HCT116 (cell line): ENCODE measurements around the gene CEACAM3. TPM values are rescaled to one million over a fixed set of nuclear protein-coding genes. Genes with fewer than 3 reads are reported as not detected.

Experiments used
- ATAC-seq: fragments of 200-7000 bp; cut with Tn5 transposase; 2 replicates; pipeline ENCODE4 v1.9.1; 2020; ENCODE audit warnings: mild to moderate bottlenecking, moderate library complexity
- BruUV-seq: library from RNA; stranded (reverse); fragments of 400-500 nt; replicated peaks from 2 replicates; lab custom pipeline; 2021; lab: Mats Ljungman, UMichigan
- CTCF ChIA-PET: fragments of 300-600 bp; sonication (Branson Sonifier 250); formaldehyde crosslinking; loops from one replicate; lab custom pipeline; 2021; ENCODE audit warnings: antibody characterized with exemption; lab: Charles Lee
- POLR2A ChIA-PET: fragments of 300-600, 350-600 bp; sonication (Branson Sonifier 250); formaldehyde crosslinking; loops from one replicate; lab custom pipeline; 2021; ENCODE audit warnings: antibody characterized with exemption; lab: Charles Lee
- RAD21 ChIA-PET, 2 experiments: fragments of 300-600 bp; sonication (Branson Sonifier 250); formaldehyde crosslinking; loops; one replicate each; lab custom pipeline; 2023; ENCODE audit warnings: low total read pairs in 2 of 2; ENCODE audit not compliant: uncharacterized antibody in 2 of 2, unreplicated experiment in 2 of 2, low non-redundant PET in 1 of 2; lab: Charles Lee
- DNase-seq: peaks from one replicate; pipeline ENCODE4 v3.0.0-alpha.2; 2010; ENCODE audit warnings: low read depth, low spot score
- H2AFZ ChIP-seq: fragments of 200-600 bp; shearing (Covaris generic), sonication (generic); 2 replicates; pipeline ENCODE4 v1.6.1; 2017; ENCODE audit warnings: low read depth, mixed run types, mixed read lengths, antibody characterized with exemption, low read length; ENCODE audit not compliant: poor library complexity, severe bottlenecking
- H3K27ac ChIP-seq: 2 replicates; pipeline ENCODE4 v1.5.1; 2012; ENCODE audit warnings: low read depth, low read length
- H3K27me3 ChIP-seq: fragments of 200-600 bp; sonication (generic); 2 replicates; pipeline ENCODE4 v1.6.1; 2016; ENCODE audit warnings: mixed run types, low read length, mixed read lengths; ENCODE audit not compliant: insufficient read depth
- H3K36me3 ChIP-seq, 2 experiments: fragments of 200-500 bp in 1 of 2; fragments of 200-600 bp in 1 of 2; sonication (Bioruptor generic) in 1 of 2; sonication (generic) in 1 of 2; 2 replicates each; pipeline versions ENCODE4 v1.5.1 to v1.6.1; 2014 to 2016; ENCODE audit warnings: low read length in 2 of 2, inconsistent platforms in 1 of 2, mixed read lengths in 1 of 2, mixed run types in 1 of 2; ENCODE audit not compliant: insufficient read depth in 2 of 2, control insufficient read depth in 1 of 2
- H3K4me1 ChIP-seq, 2 experiments: fragments of 200-600 bp in 1 of 2; sonication (generic) in 1 of 2; 2 replicates each; pipeline versions ENCODE4 v1.5.1 to v1.6.1; 2012 to 2017; ENCODE audit warnings: low read length in 2 of 2, inconsistent platforms in 1 of 2, mild to moderate bottlenecking in 1 of 2, mixed read lengths in 1 of 2, mixed run types in 1 of 2, moderate library complexity in 1 of 2; ENCODE audit not compliant: insufficient read depth in 2 of 2, control insufficient read depth in 1 of 2
- H3K4me2 ChIP-seq: fragments of 200-600 bp; sonication (generic); 2 replicates; pipeline ENCODE4 v1.6.1; 2017; ENCODE audit warnings: mixed run types, low read length, mixed read lengths
- H3K4me3 ChIP-seq, 2 experiments: fragments of 200-600 bp in 1 of 2; sonication (generic) in 1 of 2; replicated peaks in 1 of 2; 2 replicates each; pipeline ENCODE4 v1.5.1; 2011 to 2016; ENCODE audit warnings: low read length in 2 of 2, control low read depth in 1 of 2, low read depth in 1 of 2, mild to moderate bottlenecking in 1 of 2, mixed read lengths in 1 of 2, mixed run types in 1 of 2
- H3K79me2 ChIP-seq: fragments of 200-600 bp; sonication (generic); 2 replicates; pipeline ENCODE4 v1.6.1; 2017; ENCODE audit warnings: mild to moderate bottlenecking, mixed run types, low read length, moderate library complexity, mixed read lengths; ENCODE audit not compliant: insufficient read depth
- H3K9ac ChIP-seq: fragments of 200-600 bp; sonication (generic); 2 replicates; pipeline ENCODE4 v1.6.1; 2016; ENCODE audit warnings: low read length, mixed read lengths
- H3K9me2 ChIP-seq: fragments of 200-600 bp; sonication (generic), shearing (Covaris generic); 2 replicates; pipeline ENCODE4 v1.6.1; 2017; ENCODE audit warnings: mixed run types, mild to moderate bottlenecking, moderate library complexity; ENCODE audit not compliant: insufficient read depth
- H3K9me3 ChIP-seq, 2 experiments: fragments of 200-500 bp in 1 of 2; fragments of 200-600 bp in 1 of 2; sonication (Bioruptor generic) in 1 of 2; sonication (generic) in 1 of 2; 2 replicates each; pipeline ENCODE4 v1.6.1; 2014 to 2017; ENCODE audit warnings: low read length in 2 of 2, mixed read lengths in 2 of 2, inconsistent platforms in 1 of 2, low read depth in 1 of 2, mild to moderate bottlenecking in 1 of 2, mixed run types in 1 of 2, moderate library complexity in 1 of 2; ENCODE audit not compliant: control insufficient read depth in 1 of 2, insufficient read depth in 1 of 2
- H4K20me1 ChIP-seq: fragments of 200-600 bp; sonication (generic), shearing (Covaris generic); 2 replicates; pipeline ENCODE4 v1.6.1; 2017; ENCODE audit warnings: mixed run types, mild to moderate bottlenecking, moderate library complexity; ENCODE audit not compliant: insufficient read depth
- EZH2 ChIP-seq: fragments of 200-600 bp; sonication (generic); IDR thresholded peaks from 2 replicates; pipeline ENCODE4 v1.6.1; 2017; ENCODE audit warnings: antibody characterized with exemption, mixed run types
- EZH2phosphoT487 ChIP-seq: fragments of 200-600 bp; IDR thresholded peaks from 2 replicates; pipeline ENCODE4 v1.6.1; 2018; ENCODE audit warnings: antibody characterized with exemption, borderline replicate concordance
- JUND ChIP-seq: IDR thresholded peaks from 2 replicates; pipeline ENCODE4 v1.6.1; 2012
- POLR2AphosphoS5 ChIP-seq: IDR thresholded peaks from 2 replicates; pipeline ENCODE4 v1.6.1; 2011; ENCODE audit warnings: mild to moderate bottlenecking, low read depth, low read length, moderate library complexity
- SP1 ChIP-seq: IDR thresholded peaks from 2 replicates; pipeline ENCODE4 v1.6.1; 2012; ENCODE audit warnings: low read depth
- SRF ChIP-seq: IDR thresholded peaks from 2 replicates; pipeline ENCODE4 v1.6.1; 2012; ENCODE audit warnings: low read depth
- TCF7L2 ChIP-seq: IDR thresholded peaks from 2 replicates; pipeline ENCODE4 v1.7.0; 2011; ENCODE audit warnings: borderline replicate concordance, inconsistent platforms; ENCODE audit not compliant: insufficient read depth, insufficient read length; ENCODE audit errors: extremely low read depth
- YY1 ChIP-seq: IDR thresholded peaks from 2 replicates; pipeline ENCODE4 v1.6.1; 2011; ENCODE audit warnings: low read length, low read depth, moderate library complexity, mild to moderate bottlenecking; ENCODE audit not compliant: insufficient replicate concordance; ENCODE audit errors: extremely low read depth
- ZFX ChIP-seq: fragments of 450-650 bp; IDR thresholded peaks from 2 replicates; pipeline ENCODE4 v1.6.1; 2017
- intact Hi-C: fragments of 100-400 bp; cut with micrococcal nuclease; formaldehyde crosslinking; loops from 2 replicates; pipeline ENCODE4 v1.10.0; 2022
- total RNA-seq: library from RNA; stranded (reverse); gene quantifications from one replicate; pipeline ENCODE4 v1.2.1, GENCODE V29; 2021; ENCODE audit not compliant: unreplicated experiment
- TF ChIP-seq, protein P1 (sequence below), 3 experiments: fragments of 200-600 bp in 1 of 3; sonication (generic) in 1 of 3; IDR thresholded peaks in 2 of 3; conservative IDR thresholded peaks in 1 of 3; 2 replicates each; pipeline ENCODE4 v1.5.1; 2012 to 2017; ENCODE audit warnings: low read depth in 2 of 3, low read length in 2 of 3, antibody characterized with exemption in 1 of 3, borderline replicate concordance in 1 of 3, control low read depth in 1 of 3, mild to moderate bottlenecking in 1 of 3, mixed read lengths in 1 of 3, mixed run types in 1 of 3, moderate library complexity in 1 of 3; ENCODE audit not compliant: insufficient read depth in 1 of 3
- TF ChIP-seq, protein P2 (sequence below): IDR thresholded peaks from 2 replicates; pipeline ENCODE4 v1.6.1; 2011; ENCODE audit warnings: mild to moderate bottlenecking, low read length, moderate library complexity; ENCODE audit not compliant: insufficient replicate concordance; ENCODE audit errors: extremely low read depth
- TF ChIP-seq, protein P3 (sequence below): IDR thresholded peaks from 2 replicates; pipeline ENCODE4 v1.6.1; 2012

CEACAM3 gene
- total RNA-seq, 1 experiment from 2014 or later = not detected

DNA sequence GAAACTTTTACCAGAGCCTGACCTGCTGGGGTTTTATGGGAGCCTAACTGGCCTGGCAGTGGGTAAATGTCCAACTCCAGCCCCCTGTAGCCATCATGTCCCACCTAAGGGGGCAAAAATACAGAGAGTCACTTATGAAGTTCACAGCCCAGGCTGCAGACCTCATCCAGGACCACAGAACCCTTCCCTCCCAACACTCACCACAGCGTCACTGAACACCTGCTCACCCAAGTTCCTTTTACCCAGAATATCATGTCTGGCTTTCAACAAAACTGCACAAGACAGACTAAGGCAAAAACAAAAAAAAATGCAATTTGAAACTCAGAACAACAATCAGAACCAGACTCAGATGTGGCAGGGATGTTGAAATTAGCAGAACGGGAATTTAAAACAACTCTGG lies 6.4 kb downstream of the CEACAM3 start:
- Histone ChIP-seq H3K27ac (no peak overlapping the region), H3K9me2 (no peaks in the 10 kb centered on the region), H4K20me1 (no peaks in the 10 kb centered on the region), H2AFZ (no peak overlapping the region), H3K27me3 (peaks cover 5% of the 10 kb centered on the region), H3K9ac (no peak overlapping the region), H3K79me2 (no peaks in the 10 kb centered on the region), H3K36me3 (no peaks in the 10 kb centered on the region), H3K4me3 (no peak overlapping the region), H3K4me2 (no peak overlapping the region), H3K4me1 (no peaks in the 10 kb centered on the region), H3K9me3 (no peaks in the 10 kb centered on the region)
- ChIA-PET CTCF (interaction anchor here (1.9 to 4.9 kb wide), 2 partner anchors 8 to 10 kb away, joined by 5 to 24 read pairs; no protein-coding TSS in a partner anchor), POLR2A (no interaction called here), RAD21 (no interaction called here)
- no TSS peak for BruUV-seq
- intact Hi-C loops = no loop called here
- ATAC-seq (no peak), DNase-seq (no peak)
- TF ChIP-seq EZH2phosphoT487 (no peak), SP1 (no peak), ZFX (no peak), EZH2 (no peak)
- TF ChIP-seq, protein P1, sequence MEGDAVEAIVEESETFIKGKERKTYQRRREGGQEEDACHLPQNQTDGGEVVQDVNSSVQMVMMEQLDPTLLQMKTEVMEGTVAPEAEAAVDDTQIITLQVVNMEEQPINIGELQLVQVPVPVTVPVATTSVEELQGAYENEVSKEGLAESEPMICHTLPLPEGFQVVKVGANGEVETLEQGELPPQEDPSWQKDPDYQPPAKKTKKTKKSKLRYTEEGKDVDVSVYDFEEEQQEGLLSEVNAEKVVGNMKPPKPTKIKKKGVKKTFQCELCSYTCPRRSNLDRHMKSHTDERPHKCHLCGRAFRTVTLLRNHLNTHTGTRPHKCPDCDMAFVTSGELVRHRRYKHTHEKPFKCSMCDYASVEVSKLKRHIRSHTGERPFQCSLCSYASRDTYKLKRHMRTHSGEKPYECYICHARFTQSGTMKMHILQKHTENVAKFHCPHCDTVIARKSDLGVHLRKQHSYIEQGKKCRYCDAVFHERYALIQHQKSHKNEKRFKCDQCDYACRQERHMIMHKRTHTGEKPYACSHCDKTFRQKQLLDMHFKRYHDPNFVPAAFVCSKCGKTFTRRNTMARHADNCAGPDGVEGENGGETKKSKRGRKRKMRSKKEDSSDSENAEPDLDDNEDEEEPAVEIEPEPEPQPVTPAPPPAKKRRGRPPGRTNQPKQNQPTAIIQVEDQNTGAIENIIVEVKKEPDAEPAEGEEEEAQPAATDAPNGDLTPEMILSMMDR (IDR thresholded peaks at IDR 0.05 in 2 of 3, conservative IDR thresholded peaks at IDR 0.05 in 1 of 3; ENCODE audit: borderline replicate concordance in 1 of 3, insufficient read depth in 1 of 3, low read depth in 2 of 3, low read length in 2 of 3) = no peak

DNA sequence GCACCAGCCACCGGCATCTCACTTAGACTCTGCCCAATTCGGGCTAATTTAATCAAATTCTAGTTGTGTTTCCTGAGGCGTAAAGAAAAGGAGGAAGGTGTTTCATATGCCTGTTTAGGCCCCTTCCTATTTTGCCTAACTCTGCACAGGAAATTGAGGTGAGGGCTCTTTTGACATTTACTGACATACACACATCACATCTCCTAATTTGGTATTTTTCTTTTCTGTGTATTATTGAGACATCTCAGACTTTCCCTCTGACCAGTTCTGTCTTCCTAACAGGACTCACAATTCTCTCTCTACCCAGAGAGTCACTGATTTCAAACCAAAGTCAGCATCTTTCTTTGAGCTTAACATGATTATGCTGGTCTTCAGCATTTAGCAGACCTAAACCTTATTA lies 7.9 kb downstream of the CEACAM3 start:
- intact Hi-C loops = no loop called here
- Histone ChIP-seq H4K20me1 (no peaks in the 10 kb centered on the region), H2AFZ (no peak overlapping the region), H3K27me3 (peaks cover 5% of the 10 kb centered on the region), H3K4me3 (no peak overlapping the region), H3K4me1 (no peaks in the 10 kb centered on the region), H3K79me2 (no peaks in the 10 kb centered on the region), H3K9me3 (no peaks in the 10 kb centered on the region), H3K9ac (no peak overlapping the region), H3K4me2 (no peak overlapping the region), H3K27ac (no peak overlapping the region), H3K9me2 (no peaks in the 10 kb centered on the region), H3K36me3 (no peaks in the 10 kb centered on the region)
- ATAC-seq (no peak), DNase-seq (no peak)
- POLR2A ChIA-PET = no interaction called here
- RAD21 ChIA-PET = no interaction called here
- CTCF ChIA-PET = interaction anchor here (1.9 to 4.9 kb wide), 2 partner anchors 10 to 12 kb away, joined by 5 to 24 read pairs; no protein-coding TSS in a partner anchor
- BruUV-seq = no TSS peak
- TF ChIP-seq, protein P2, sequence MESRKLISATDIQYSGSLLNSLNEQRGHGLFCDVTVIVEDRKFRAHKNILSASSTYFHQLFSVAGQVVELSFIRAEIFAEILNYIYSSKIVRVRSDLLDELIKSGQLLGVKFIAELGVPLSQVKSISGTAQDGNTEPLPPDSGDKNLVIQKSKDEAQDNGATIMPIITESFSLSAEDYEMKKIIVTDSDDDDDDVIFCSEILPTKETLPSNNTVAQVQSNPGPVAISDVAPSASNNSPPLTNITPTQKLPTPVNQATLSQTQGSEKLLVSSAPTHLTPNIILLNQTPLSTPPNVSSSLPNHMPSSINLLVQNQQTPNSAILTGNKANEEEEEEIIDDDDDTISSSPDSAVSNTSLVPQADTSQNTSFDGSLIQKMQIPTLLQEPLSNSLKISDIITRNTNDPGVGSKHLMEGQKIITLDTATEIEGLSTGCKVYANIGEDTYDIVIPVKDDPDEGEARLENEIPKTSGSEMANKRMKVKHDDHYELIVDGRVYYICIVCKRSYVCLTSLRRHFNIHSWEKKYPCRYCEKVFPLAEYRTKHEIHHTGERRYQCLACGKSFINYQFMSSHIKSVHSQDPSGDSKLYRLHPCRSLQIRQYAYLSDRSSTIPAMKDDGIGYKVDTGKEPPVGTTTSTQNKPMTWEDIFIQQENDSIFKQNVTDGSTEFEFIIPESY = no peak
- no peak for TF ChIP-seq EZH2phosphoT487
- TF ChIP-seq, protein P3, sequence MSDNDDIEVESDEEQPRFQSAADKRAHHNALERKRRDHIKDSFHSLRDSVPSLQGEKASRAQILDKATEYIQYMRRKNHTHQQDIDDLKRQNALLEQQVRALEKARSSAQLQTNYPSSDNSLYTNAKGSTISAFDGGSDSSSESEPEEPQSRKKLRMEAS = no peak
- TF ChIP-seq SP1 = no peak
- TF ChIP-seq POLR2AphosphoS5 = no peak
- no peak for TF ChIP-seq JUND
- TF ChIP-seq ZFX = no peak
- TF ChIP-seq YY1 = no peak
- TF ChIP-seq TCF7L2 = no peak
- TF ChIP-seq SRF = no peak
- TF ChIP-seq, protein P1 (IDR thresholded peaks at IDR 0.05 in 2 of 3, conservative IDR thresholded peaks at IDR 0.05 in 1 of 3; ENCODE audit: borderline replicate concordance in 1 of 3, insufficient read depth in 1 of 3, low read depth in 2 of 3, low read length in 2 of 3) = no peak
